Activated CD8-positive, alpha-beta memory T cell treated with anti-CD3 and anti-CD28 coated beads, Interleukin-2, amount 50 U/mL, for 4 hours (primary cell): Measurements from ENCODE around the gene F2RL2.
"Not testable (repeated sequence)": the region's sequence is repeated elsewhere in the genome, so short reads cannot be mapped to it uniquely, and the experiment has no call there.

Experiments
- DNase-seq: peaks from one replicate; pipeline ENCODE4 v3.0.0-alpha.2; 2020

F2RL2 gene

GRCh38 chr5:76620166-76620565 lies 3.0 kb downstream of the F2RL2 start:
- DNase-seq: no peak

- DNase-seq: no peak
Observed at GRCh38 chr5:76617675-76618074, 5.5 kb downstream of the F2RL2 start.

GRCh38 chr5:76617229-76617628 lies 6.0 kb downstream of the F2RL2 start:
- DNase-seq: no peak

GRCh38 chr5:76616206-76616605 lies 7.0 kb downstream of the F2RL2 start:
- DNase-seq: no peak

- DNase-seq: no peak
Observed at GRCh38 chr5:76615759-76616158, 7.4 kb downstream of the F2RL2 start.

GRCh38 chr5:76612942-76613341 lies 10.3 kb downstream of the F2RL2 start:
- no peak for DNase-seq

- no peak for DNase-seq
Observed at GRCh38 chr5:76610196-76610595, 13.0 kb downstream of the F2RL2 start.

- no peak for DNase-seq
Observed at GRCh38 chr5:76608833-76609232, 14.4 kb downstream of the F2RL2 start.

- DNase-seq: no peak
Observed at GRCh38 chr5:76607353-76607871, 15.8 kb downstream of the F2RL2 start.

GRCh38 chr5:76606701-76607100 lies 16.5 kb downstream of the F2RL2 start:
- DNase-seq: no peak

- DNase-seq: no peak
Observed at GRCh38 chr5:76604838-76605237, 18.4 kb downstream of the F2RL2 start.

- not testable (repeated sequence) for DNase-seq
Observed at GRCh38 chr5:76603991-76604390, 19.2 kb downstream of the F2RL2 start.

- DNase-seq: no peak
Observed at GRCh38 chr5:76602094-76602726, 21.0 kb downstream of the F2RL2 start.

- no peak for DNase-seq
Observed at GRCh38 chr5:76601470-76601869, 21.7 kb downstream of the F2RL2 start.

GRCh38 chr5:76600716-76601115 lies 22.5 kb downstream of the F2RL2 start:
- DNase-seq: no peak

- no peak for DNase-seq
Observed at GRCh38 chr5:76598531-76598930, 24.7 kb downstream of the F2RL2 start.

GRCh38 chr5:76595755-76596481 lies 27.3 kb downstream of the F2RL2 start:
- DNase-seq: no peak

GRCh38 chr5:76594107-76594506 lies 29.1 kb downstream of the F2RL2 start:
- no peak for DNase-seq

- no peak for DNase-seq
Observed at GRCh38 chr5:76592692-76593091, 30.5 kb downstream of the F2RL2 start.

- DNase-seq: no peak
Observed at GRCh38 chr5:76591366-76591765, 31.8 kb downstream of the F2RL2 start.

- DNase-seq: no peak
Observed at GRCh38 chr5:76590027-76590426, 33.2 kb downstream of the F2RL2 start.

- no peak for DNase-seq
Observed at GRCh38 chr5:76586531-76586930, 36.7 kb downstream of the F2RL2 start.

GRCh38 chr5:76585783-76586217 lies 37.4 kb downstream of the F2RL2 start:
- no peak for DNase-seq
